Right renal pelvis (tissue), 4 donors: ENCODE measurements around the gene ARF3. TPM values are rescaled to one million over a fixed set of nuclear protein-coding genes. Genes with fewer than 3 reads are reported as not detected.
"Not testable (repeated sequence)": the region's sequence is repeated elsewhere in the genome, so short reads cannot be mapped to it uniquely, and the experiment has no call there.

ENCODE experiments used
- DNase-seq, 4 donors: peaks; one replicate each; pipeline ENCODE4 v3.0.0-alpha.2; 2013; ENCODE audit warnings: low read depth in 4 of 4, low spot score in 3 of 4, missing footprints in 1 of 4
- polyA plus RNA-seq, 4 donors: library from polyadenylated mRNA; unstranded; fragments of 120-200 nt; gene quantifications; one replicate each; pipeline ENCODE4 v1.2.1, GENCODE V29; 2013; ENCODE audit not compliant: insufficient read length in 4 of 4

The ARF3 gene
- polyA plus RNA-seq, 4 donors, result 133 to 150 (median 145) TPM

GRCh38 chr12:48933664-48934311, 23.5 kb downstream of the ARF3 start:
- no peak for DNase-seq

- DNase-seq, result no peak
Observed at GRCh38 chr12:48932878-48933277, 24.4 kb downstream of the ARF3 start.

GRCh38 chr12:48930475-48930874, 26.8 kb downstream of the ARF3 start:
- no peak for DNase-seq

- DNase-seq, result no peak
Observed at GRCh38 chr12:48929551-48929950, 27.7 kb downstream of the ARF3 start.

GRCh38 chr12:48927261-48927660, 30.0 kb downstream of the ARF3 start:
- DNase-seq, result no peak

- no peak for DNase-seq
Observed at GRCh38 chr12:48925304-48926011, 31.8 kb downstream of the ARF3 start, which contains the start of gene FKBP11. FKBP11 (minus strand) TSS chr12:48925492; CDS start chr12:48925428, 64 bp downstream.

GRCh38 chr12:48924617-48925303, 32.5 kb downstream of the ARF3 start:
- peak in 1 of 4 donors; percentile 25 for DNase-seq

GRCh38 chr12:48923117-48923516, 34.2 kb downstream of the ARF3 start:
- DNase-seq, result no peak

- no peak for DNase-seq
Observed at GRCh38 chr12:48917857-48918537, 39.3 kb downstream of the ARF3 start.

GRCh38 chr12:48910196-48910595, 47.1 kb downstream of the ARF3 start:
- DNase-seq, result no peak

- not testable (repeated sequence) for DNase-seq
Observed at GRCh38 chr12:48909698-48910097, 47.6 kb downstream of the ARF3 start.

GRCh38 chr12:48907245-48907644, 50.0 kb downstream of the ARF3 start:
- no peak for DNase-seq

- DNase-seq, result peak; percentile 77 to 92 (median 84)
Observed at GRCh38 chr12:48903982-48904411, 53.3 kb downstream of the ARF3 start.

GRCh38 chr12:48903363-48903981, 53.8 kb downstream of the ARF3 start:
- DNase-seq, result no peak

- DNase-seq, result no peak
Observed at GRCh38 chr12:48901278-48901677, 56.0 kb downstream of the ARF3 start.

- DNase-seq, result no peak
Observed at GRCh38 chr12:48899651-48900050, 57.6 kb downstream of the ARF3 start.

- no peak for DNase-seq
Observed at GRCh38 chr12:48894271-48894670, 63.0 kb downstream of the ARF3 start.

GRCh38 chr12:48890657-48891418, 66.4 kb downstream of the ARF3 start:
- DNase-seq, result peak in 3 of 4 donors; percentile 60 to 74 (median 69)

GRCh38 chr12:48889679-48890078, 67.6 kb downstream of the ARF3 start:
- DNase-seq, result no peak
